H1 (cell line): ENCODE data around the gene MEIOB. TPM values are rescaled to one million over a fixed set of nuclear protein-coding genes. Genes with fewer than 3 reads are reported as not detected.

ENCODE experiments used
- CHD1 ChIP-seq: IDR thresholded peaks from 2 replicates; pipeline ENCODE4 v1.6.1; 2012; ENCODE audit warnings: low read depth, low read length, improper control_type of control experiment
- JUND ChIP-seq: IDR thresholded peaks from 2 replicates; pipeline ENCODE4 v1.6.1; 2011; ENCODE audit warnings: mild to moderate bottlenecking, improper control_type of control experiment, low read length
- KDM4A ChIP-seq: IDR thresholded peaks from one replicate; pipeline ENCODE4 v1.7.1; 2012; ENCODE audit warnings: low read depth, mild to moderate bottlenecking, moderate library complexity, low read length, inconsistent platforms; ENCODE audit not compliant: severe bottlenecking
- POLR2AphosphoS5 ChIP-seq: IDR thresholded peaks from 2 replicates; pipeline ENCODE4 v1.6.1; 2011; ENCODE audit warnings: low read depth, low read length
- RBBP5 ChIP-seq: IDR thresholded peaks from 2 replicates; pipeline ENCODE4 v1.7.1; 2012; ENCODE audit warnings: low read depth, mild to moderate bottlenecking, inconsistent platforms, low read length, moderate library complexity, borderline replicate concordance
- SAP30 ChIP-seq: fragments of 300-600 bp; sonication (generic); IDR thresholded peaks from 2 replicates; pipeline ENCODE4 v1.7.1; 2012; ENCODE audit warnings: low read length, moderate library complexity, mild to moderate bottlenecking, inconsistent platforms; ENCODE audit not compliant: insufficient read depth, insufficient replicate concordance
- polyA plus RNA-seq, 7 experiments: library from polyadenylated mRNA; depleted of rRNA in 3 of 7; stranded (reverse) in 5 of 7; unstranded in 2 of 7; fragments of >200 nt in 5 of 7; fragments of 200-250 nt in 2 of 7; gene quantifications; 1 replicate in 5 of 7; 2 replicates in 1 of 7; 4 replicates in 1 of 7; pipeline versions ENCODE4 v1.2.1 to v1.2.3, GENCODE V29; 2011 to 2013; ENCODE audit warnings: missing spikeins in 2 of 7, mixed read lengths in 2 of 7
- total RNA-seq: library from RNA; stranded (reverse); fragmentation: NEBNext Ultra II Directional; extraction: Animal tissue kit (Norgen Biotek cat#: 25700); gene quantifications from 2 replicates; pipeline ENCODE4 v1.2.1, GENCODE V29; 2021
- TF ChIP-seq, protein P1 (sequence below): fragments of 300-600 bp; sonication (generic); IDR thresholded peaks from 2 replicates; pipeline ENCODE4 v1.7.1; 2012; ENCODE audit warnings: low read length, moderate library complexity, mild to moderate bottlenecking, inconsistent platforms; ENCODE audit not compliant: insufficient replicate concordance
- TF ChIP-seq, protein P2 (sequence below): IDR thresholded peaks from 2 replicates; pipeline ENCODE4 v1.6.1; 2012; ENCODE audit warnings: inconsistent platforms

The MEIOB gene
- total and polyA plus RNA-seq, 2 of the 8 experiments (the other 6 are each of a cell fraction or from before 2014, with no cell fraction given), result 0.63 to 1.1 TPM

DNA sequence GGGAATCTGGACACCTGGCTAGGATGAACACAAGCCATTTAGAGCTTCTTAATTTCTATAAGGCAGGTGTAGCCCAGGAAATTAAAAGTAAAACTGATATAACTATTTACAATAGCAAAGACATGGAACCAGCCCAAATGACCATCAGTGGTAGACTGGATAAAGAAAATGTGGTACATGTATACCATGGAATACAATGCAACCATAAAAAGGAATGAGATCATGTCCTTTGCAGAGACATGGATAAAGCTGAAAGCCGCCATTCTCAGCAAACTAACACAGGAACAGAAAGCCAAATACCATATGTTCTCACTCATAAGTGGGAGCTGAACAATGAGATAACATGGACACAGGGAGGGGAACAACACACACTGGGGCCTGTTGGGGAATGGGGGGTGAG is 25.5 kb downstream of the MEIOB start (continued):
- TF ChIP-seq, protein P1, sequence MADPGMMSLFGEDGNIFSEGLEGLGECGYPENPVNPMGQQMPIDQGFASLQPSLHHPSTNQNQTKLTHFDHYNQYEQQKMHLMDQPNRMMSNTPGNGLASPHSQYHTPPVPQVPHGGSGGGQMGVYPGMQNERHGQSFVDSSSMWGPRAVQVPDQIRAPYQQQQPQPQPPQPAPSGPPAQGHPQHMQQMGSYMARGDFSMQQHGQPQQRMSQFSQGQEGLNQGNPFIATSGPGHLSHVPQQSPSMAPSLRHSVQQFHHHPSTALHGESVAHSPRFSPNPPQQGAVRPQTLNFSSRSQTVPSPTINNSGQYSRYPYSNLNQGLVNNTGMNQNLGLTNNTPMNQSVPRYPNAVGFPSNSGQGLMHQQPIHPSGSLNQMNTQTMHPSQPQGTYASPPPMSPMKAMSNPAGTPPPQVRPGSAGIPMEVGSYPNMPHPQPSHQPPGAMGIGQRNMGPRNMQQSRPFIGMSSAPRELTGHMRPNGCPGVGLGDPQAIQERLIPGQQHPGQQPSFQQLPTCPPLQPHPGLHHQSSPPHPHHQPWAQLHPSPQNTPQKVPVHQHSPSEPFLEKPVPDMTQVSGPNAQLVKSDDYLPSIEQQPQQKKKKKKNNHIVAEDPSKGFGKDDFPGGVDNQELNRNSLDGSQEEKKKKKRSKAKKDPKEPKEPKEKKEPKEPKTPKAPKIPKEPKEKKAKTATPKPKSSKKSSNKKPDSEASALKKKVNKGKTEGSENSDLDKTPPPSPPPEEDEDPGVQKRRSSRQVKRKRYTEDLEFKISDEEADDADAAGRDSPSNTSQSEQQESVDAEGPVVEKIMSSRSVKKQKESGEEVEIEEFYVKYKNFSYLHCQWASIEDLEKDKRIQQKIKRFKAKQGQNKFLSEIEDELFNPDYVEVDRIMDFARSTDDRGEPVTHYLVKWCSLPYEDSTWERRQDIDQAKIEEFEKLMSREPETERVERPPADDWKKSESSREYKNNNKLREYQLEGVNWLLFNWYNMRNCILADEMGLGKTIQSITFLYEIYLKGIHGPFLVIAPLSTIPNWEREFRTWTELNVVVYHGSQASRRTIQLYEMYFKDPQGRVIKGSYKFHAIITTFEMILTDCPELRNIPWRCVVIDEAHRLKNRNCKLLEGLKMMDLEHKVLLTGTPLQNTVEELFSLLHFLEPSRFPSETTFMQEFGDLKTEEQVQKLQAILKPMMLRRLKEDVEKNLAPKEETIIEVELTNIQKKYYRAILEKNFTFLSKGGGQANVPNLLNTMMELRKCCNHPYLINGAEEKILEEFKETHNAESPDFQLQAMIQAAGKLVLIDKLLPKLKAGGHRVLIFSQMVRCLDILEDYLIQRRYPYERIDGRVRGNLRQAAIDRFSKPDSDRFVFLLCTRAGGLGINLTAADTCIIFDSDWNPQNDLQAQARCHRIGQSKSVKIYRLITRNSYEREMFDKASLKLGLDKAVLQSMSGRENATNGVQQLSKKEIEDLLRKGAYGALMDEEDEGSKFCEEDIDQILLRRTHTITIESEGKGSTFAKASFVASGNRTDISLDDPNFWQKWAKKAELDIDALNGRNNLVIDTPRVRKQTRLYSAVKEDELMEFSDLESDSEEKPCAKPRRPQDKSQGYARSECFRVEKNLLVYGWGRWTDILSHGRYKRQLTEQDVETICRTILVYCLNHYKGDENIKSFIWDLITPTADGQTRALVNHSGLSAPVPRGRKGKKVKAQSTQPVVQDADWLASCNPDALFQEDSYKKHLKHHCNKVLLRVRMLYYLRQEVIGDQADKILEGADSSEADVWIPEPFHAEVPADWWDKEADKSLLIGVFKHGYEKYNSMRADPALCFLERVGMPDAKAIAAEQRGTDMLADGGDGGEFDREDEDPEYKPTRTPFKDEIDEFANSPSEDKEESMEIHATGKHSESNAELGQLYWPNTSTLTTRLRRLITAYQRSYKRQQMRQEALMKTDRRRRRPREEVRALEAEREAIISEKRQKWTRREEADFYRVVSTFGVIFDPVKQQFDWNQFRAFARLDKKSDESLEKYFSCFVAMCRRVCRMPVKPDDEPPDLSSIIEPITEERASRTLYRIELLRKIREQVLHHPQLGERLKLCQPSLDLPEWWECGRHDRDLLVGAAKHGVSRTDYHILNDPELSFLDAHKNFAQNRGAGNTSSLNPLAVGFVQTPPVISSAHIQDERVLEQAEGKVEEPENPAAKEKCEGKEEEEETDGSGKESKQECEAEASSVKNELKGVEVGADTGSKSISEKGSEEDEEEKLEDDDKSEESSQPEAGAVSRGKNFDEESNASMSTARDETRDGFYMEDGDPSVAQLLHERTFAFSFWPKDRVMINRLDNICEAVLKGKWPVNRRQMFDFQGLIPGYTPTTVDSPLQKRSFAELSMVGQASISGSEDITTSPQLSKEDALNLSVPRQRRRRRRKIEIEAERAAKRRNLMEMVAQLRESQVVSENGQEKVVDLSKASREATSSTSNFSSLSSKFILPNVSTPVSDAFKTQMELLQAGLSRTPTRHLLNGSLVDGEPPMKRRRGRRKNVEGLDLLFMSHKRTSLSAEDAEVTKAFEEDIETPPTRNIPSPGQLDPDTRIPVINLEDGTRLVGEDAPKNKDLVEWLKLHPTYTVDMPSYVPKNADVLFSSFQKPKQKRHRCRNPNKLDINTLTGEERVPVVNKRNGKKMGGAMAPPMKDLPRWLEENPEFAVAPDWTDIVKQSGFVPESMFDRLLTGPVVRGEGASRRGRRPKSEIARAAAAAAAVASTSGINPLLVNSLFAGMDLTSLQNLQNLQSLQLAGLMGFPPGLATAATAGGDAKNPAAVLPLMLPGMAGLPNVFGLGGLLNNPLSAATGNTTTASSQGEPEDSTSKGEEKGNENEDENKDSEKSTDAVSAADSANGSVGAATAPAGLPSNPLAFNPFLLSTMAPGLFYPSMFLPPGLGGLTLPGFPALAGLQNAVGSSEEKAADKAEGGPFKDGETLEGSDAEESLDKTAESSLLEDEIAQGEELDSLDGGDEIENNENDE, result no peak
- TF ChIP-seq POLR2AphosphoS5, result no peak
- TF ChIP-seq JUND, result no peak
- no peak for TF ChIP-seq KDM4A
- no peak for TF ChIP-seq SAP30
- TF ChIP-seq CHD1, result no peak
- TF ChIP-seq RBBP5, result no peak
- TF ChIP-seq, protein P2, sequence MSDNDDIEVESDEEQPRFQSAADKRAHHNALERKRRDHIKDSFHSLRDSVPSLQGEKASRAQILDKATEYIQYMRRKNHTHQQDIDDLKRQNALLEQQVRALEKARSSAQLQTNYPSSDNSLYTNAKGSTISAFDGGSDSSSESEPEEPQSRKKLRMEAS, result no peak
- TF ChIP-seq, all 59 proteins: peak for 0
